Coronary artery (tissue), 2 donors: ENCODE data around the gene SNX10.

ENCODE experiments used
- DNase-seq: peaks from one replicate; pipeline ENCODE4 v3.0.0-alpha.2; 2017; ENCODE audit warnings: low spot score
- H3K27ac ChIP-seq, 2 donors: fragments of 200-600 bp; sonication (generic); one replicate each; pipeline ENCODE4 v1.5.1; 2016 to 2019
- H3K4me3 ChIP-seq: fragments of 200-600 bp; sonication (generic); 2 replicates; pipeline ENCODE4 v1.5.1; 2016; ENCODE audit warnings: mild to moderate bottlenecking, moderate library complexity
- CTCF ChIP-seq: fragments of 200-600 bp; sonication (generic); IDR thresholded peaks from one replicate; pipeline ENCODE4 v1.5.1; 2019; ENCODE audit warnings: antibody characterized with exemption

The SNX10 gene

GRCh38 chr7:26298472-26299058 lies 6.9 kb downstream of the SNX10 start:
- no peak for TF ChIP-seq CTCF
- no peak overlapping the region for H3K4me3 ChIP-seq
- no peak overlapping the region for H3K27ac ChIP-seq
- DNase-seq: no peak

GRCh38 chr7:26305090-26305868 lies 13.6 kb downstream of the SNX10 start:
- DNase-seq: no peak
- Histone ChIP-seq H3K4me3 (no peak overlapping the region), H3K27ac (peak overlapping the region in 1 of 2 donors; percentile 31)
- TF ChIP-seq CTCF: no peak

GRCh38 chr7:26305869-26306665 lies 14.4 kb downstream of the SNX10 start:
- DNase-seq: no peak
- H3K4me3 ChIP-seq: no peak overlapping the region
- no peak for TF ChIP-seq CTCF
- H3K27ac ChIP-seq: peak overlapping the region in 1 of 2 donors; percentile 68

GRCh38 chr7:26306790-26307189 lies 15.1 kb downstream of the SNX10 start:
- H3K27ac ChIP-seq: peak overlapping the region in 1 of 2 donors; percentile 68
- no peak for TF ChIP-seq CTCF
- no peak overlapping the region for H3K4me3 ChIP-seq
- no peak for DNase-seq

GRCh38 chr7:26307226-26307625 lies 15.6 kb downstream of the SNX10 start:
- Histone ChIP-seq H3K27ac (peak overlapping the region in 1 of 2 donors; percentile 68), H3K4me3 (no peak overlapping the region)
- DNase-seq: no peak
- TF ChIP-seq CTCF: no peak

- Histone ChIP-seq H3K27ac (peak overlapping the region in 1 of 2 donors; percentile 20), H3K4me3 (no peak overlapping the region)
- no peak for TF ChIP-seq CTCF
- no peak for DNase-seq
Measured at GRCh38 chr7:26307791-26308190, 16.1 kb downstream of the SNX10 start.
